SJCRH30 (cell line): Measurements from ENCODE around the gene DEFB131B. TPM values are rescaled to one million over a fixed set of nuclear protein-coding genes. Genes with fewer than 3 reads are reported as not detected.
A peak's percentile ranks its signal among the peaks of the same experiment; 100 is the strongest.

Experiments
- DNase-seq, 2 experiments: peaks; one replicate each; pipeline ENCODE4 v3.0.0-alpha.2; 2015 to 2020
- H3K27ac ChIP-seq: fragments of 250-450 bp; sonication (Bioruptor Pico); 2 replicates; pipeline ENCODE4 v1.5.1; 2020; ENCODE audit warnings: mild to moderate bottlenecking, moderate library complexity
- H3K27me3 ChIP-seq: fragments of 250-450 bp; sonication (Bioruptor Pico); 2 replicates; pipeline ENCODE4 v1.5.1; 2020; ENCODE audit warnings: mild to moderate bottlenecking, moderate library complexity
- H3K36me3 ChIP-seq: fragments of 250-450 bp; sonication (Bioruptor Pico); 2 replicates; pipeline ENCODE4 v1.5.1; 2020; ENCODE audit warnings: mild to moderate bottlenecking, moderate library complexity
- H3K4me1 ChIP-seq: fragments of 250-450 bp; sonication (Bioruptor Pico); 2 replicates; pipeline ENCODE4 v1.5.1; 2020; ENCODE audit warnings: mild to moderate bottlenecking, moderate library complexity
- H3K4me3 ChIP-seq: fragments of 250-450 bp; sonication (Bioruptor Pico); 2 replicates; pipeline ENCODE4 v1.5.1; 2020; ENCODE audit warnings: mild to moderate bottlenecking, moderate library complexity
- H3K9me3 ChIP-seq: fragments of 250-450 bp; sonication (Bioruptor Pico); replicated peaks from 2 replicates; pipeline ENCODE4 v1.5.1; 2020; ENCODE audit warnings: mild to moderate bottlenecking, moderate library complexity
- total RNA-seq: library from RNA; depleted of rRNA; stranded (reverse); fragments of >200 nt; shearing (Covaris generic); gene quantifications from 2 replicates; pipeline ENCODE4 v1.2.3, GENCODE V29; 2014; rRNA removed

DEFB131B gene
- total RNA-seq, 1 experiment from 2014 or later = not detected

GRCh38 chr11:71929491-71929890, 51.2 kb downstream of the DEFB131B start:
- H3K4me3 ChIP-seq = peak overlapping the region; percentile 96
- H3K27me3 ChIP-seq = no peaks in the 10 kb centered on the region
- H3K36me3 ChIP-seq = no peaks in the 10 kb centered on the region
- no peaks in the 10 kb centered on the region for H3K9me3 ChIP-seq
- H3K27ac ChIP-seq = peak overlapping the region; percentile 100
- DNase-seq = no peak
- peaks cover 5% of the 10 kb centered on the region; the same call in 1 of the 2 replicates for H3K4me1 ChIP-seq

DNA sequence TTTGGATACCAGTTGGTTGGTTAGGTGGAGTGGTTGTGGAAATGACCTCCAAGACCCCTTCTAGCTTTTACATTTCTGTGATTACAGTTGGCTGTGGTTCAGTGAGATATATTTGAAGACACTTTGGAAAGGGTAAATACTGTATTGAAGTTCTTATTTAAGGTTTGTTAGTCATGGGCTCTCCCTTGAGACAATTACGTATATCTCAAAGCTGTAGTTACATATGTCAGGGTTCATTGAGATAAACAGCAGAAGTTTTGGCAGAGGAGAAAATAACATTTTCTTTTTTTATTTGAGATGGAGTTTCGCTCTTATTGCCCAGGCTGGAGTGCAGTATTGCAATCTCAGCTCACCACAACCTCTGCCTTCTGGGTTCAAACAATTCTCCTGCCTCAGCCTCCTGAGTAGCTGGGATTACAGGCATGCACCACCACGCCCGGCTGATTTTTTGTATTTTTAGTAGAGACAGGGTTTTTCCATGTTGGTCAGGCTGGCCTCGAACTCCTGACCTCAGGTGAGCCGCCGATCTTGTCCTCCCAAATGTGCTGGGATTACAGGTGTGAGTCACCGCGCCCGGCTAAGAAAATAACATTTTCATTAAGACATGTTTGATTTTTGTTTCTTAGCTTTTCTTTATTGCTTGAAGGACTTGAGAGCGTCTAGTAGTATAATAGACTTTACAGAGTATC, 52.4 kb downstream of the DEFB131B start:
- no peaks in the 10 kb centered on the region for H3K27me3 ChIP-seq
- H3K9me3 ChIP-seq = no peaks in the 10 kb centered on the region
- H3K36me3 ChIP-seq = no peaks in the 10 kb centered on the region
- DNase-seq = no peak
- no peak overlapping the region for H3K4me3 ChIP-seq
- peaks cover 5% of the 10 kb centered on the region; the same call in 1 of the 2 replicates for H3K4me1 ChIP-seq
- no peak overlapping the region for H3K27ac ChIP-seq

GRCh38 chr11:71931245-71931602, 53.0 kb downstream of the DEFB131B start:
- H3K4me1 ChIP-seq = peaks cover 5% of the 10 kb centered on the region; the same call in 1 of the 2 replicates
- H3K27ac ChIP-seq = no peak overlapping the region
- H3K4me3 ChIP-seq = no peak overlapping the region
- H3K36me3 ChIP-seq = 0 out of 2 replicates have a peak, but pooled peaks cover 2% of the 10 kb centered on the region
- no peak for DNase-seq
- H3K9me3 ChIP-seq = no peaks in the 10 kb centered on the region
- no peaks in the 10 kb centered on the region for H3K27me3 ChIP-seq

DNA sequence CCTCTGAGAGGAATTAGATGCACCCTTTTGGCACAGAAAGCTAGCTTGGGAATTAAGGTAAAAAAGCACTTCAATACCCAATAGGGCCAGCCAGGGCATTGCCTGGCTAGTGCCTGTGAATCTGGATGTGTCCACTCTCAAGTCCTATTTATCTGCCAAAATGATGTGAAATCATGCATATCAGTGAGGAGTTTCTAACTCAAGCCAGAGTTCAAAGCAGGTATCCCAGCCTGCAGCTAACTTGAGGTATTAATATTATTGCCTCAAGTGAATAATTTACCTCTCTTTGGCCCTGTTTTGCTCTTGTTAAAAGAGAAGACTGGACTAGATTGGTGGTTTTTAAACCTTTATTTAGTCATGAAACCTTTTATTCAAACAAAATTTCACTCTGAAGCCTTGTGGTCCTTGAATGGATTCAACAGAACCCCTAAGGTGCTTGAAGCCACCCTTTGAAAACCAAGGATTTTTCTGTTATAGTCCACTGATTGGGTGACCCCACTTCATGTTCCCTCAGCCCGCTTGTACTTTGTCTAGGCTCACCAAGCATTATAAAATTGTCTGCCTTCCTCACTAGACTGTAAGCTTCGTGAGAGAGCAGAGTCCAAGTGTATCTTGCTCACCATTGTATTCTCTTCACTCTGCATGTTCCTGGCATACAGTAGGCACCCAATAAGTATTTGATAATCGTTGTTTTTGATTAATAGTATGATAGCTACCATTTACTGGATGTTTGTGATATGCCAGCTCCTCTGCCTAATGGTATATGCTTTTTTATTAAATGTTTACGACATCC, 55.1 kb downstream of the DEFB131B start:
- H3K36me3 ChIP-seq = peaks cover 5% of the 10 kb centered on the region
- no peak overlapping the region for H3K27ac ChIP-seq
- no peaks in the 10 kb centered on the region for H3K27me3 ChIP-seq
- H3K9me3 ChIP-seq = no peaks in the 10 kb centered on the region
- peaks cover 5% of the 10 kb centered on the region; the same call in 1 of the 2 replicates for H3K4me1 ChIP-seq
- H3K4me3 ChIP-seq = no peak overlapping the region
- DNase-seq = no peak

Other genes starting within 250 kb of the DEFB131B start
- not detected in 2 replicates for gene DEFB108B, start 45.3 kb upstream of the DEFB131B start, total RNA-seq
- 6.5 and 10.2 TPM in 2 replicates for gene XNDC1N, start 50.1 kb downstream of the DEFB131B start, total RNA-seq
- gene RNF121, start 50.6 kb downstream of the DEFB131B start, total RNA-seq = 29.1 and 34.6 TPM in 2 replicates
- 3.6 and 5.5 TPM in 2 replicates for gene IL18BP, start 120.5 kb downstream of the DEFB131B start, total RNA-seq
- 154 and 162 TPM in 2 replicates for gene NUMA1, start 202.1 kb downstream of the DEFB131B start, total RNA-seq
- 3.9 and 5.8 TPM in 2 replicates for gene LRRC51, start 202.4 kb downstream of the DEFB131B start, total RNA-seq
- gene LAMTOR1, start 224.8 kb downstream of the DEFB131B start, total RNA-seq = 53.4 and 54.3 TPM in 2 replicates
- not detected in 2 replicates for gene TOMT, start 227.5 kb downstream of the DEFB131B start, total RNA-seq
- 38.1 and 42.7 TPM in 2 replicates for gene ANAPC15, start 234.2 kb downstream of the DEFB131B start, total RNA-seq